Colonic mucosa (tissue), 4 donors: Measurements from ENCODE around the gene CCDC182. TPM values are rescaled to one million over a fixed set of nuclear protein-coding genes. Genes with fewer than 3 reads are reported as not detected.

ENCODE experiments used
- DNase-seq: peaks from one replicate; pipeline ENCODE4 v3.0.0-alpha.2; 2020
- H3K27ac ChIP-seq: fragments of 200-600 bp; one replicate; pipeline ENCODE4 v1.8.0; 2021
- H3K27me3 ChIP-seq: fragments of 200-600 bp; one replicate; pipeline ENCODE4 v1.8.0; 2021
- H3K36me3 ChIP-seq: fragments of 200-600 bp; one replicate; pipeline ENCODE4 v1.8.0; 2021
- H3K4me1 ChIP-seq: fragments of 200-600 bp; one replicate; pipeline ENCODE4 v1.8.0; 2021; ENCODE audit warnings: mild to moderate bottlenecking
- H3K4me3 ChIP-seq: fragments of 200-600 bp; one replicate; pipeline ENCODE4 v1.8.0; 2021
- H3K9ac ChIP-seq, 2 donors: one replicate each; pipeline ENCODE4 v1.7.0; 2013; ENCODE audit warnings: control low read depth in 2 of 2, low read depth in 2 of 2, low read length in 2 of 2
- H3K9me3 ChIP-seq: fragments of 200-600 bp; one replicate; pipeline ENCODE4 v1.8.0; 2021
- CTCF ChIP-seq: fragments of 200-600 bp; IDR thresholded peaks from one replicate; pipeline ENCODE4 v1.8.0; 2022; ENCODE audit warnings: antibody characterized with exemption, mild to moderate bottlenecking
- intact Hi-C: fragments of 100-400 bp; cut with DNase I; formaldehyde crosslinking; loops from one replicate; pipeline ENCODE4 v1.14.1; 2022
- total RNA-seq, 2 donors: library from RNA; stranded (reverse); fragmentation: NEBNext Ultra II Directional in 1 of 2; extraction: Animal tissue kit (Norgen Biotek cat#: 25700) in 1 of 2; gene quantifications; one replicate each; pipeline ENCODE4 v1.2.1, GENCODE V29; 2021
- donor health status: healthy.
- donor health status: DM: no; HTN: no; CAD: no.
- donor health status: DM: no; HTN: no; CAD: no.

CCDC182 gene
- total RNA-seq, 2 donors from 2014 or later = not detected

- H3K36me3 ChIP-seq = no peaks in the 10 kb centered on the region
- DNase-seq = no peak
- H3K4me1 ChIP-seq = no peaks in the 10 kb centered on the region
- no peak for TF ChIP-seq CTCF
- no peaks in the 10 kb centered on the region for H3K9me3 ChIP-seq
- H3K27me3 ChIP-seq = no peaks in the 10 kb centered on the region
- H3K9ac ChIP-seq = no peak overlapping the region
- H3K4me3 ChIP-seq = no peak overlapping the region
- no peak overlapping the region for H3K27ac ChIP-seq
- intact Hi-C loops = loop anchor here (5.0 to 10.0 kb wide), 3 partner anchors 140 to 612 kb away; no protein-coding TSS in a partner anchor
Measured at GRCh38 chr17:57744195-57745170, 616 bp downstream of the CCDC182 start.

GRCh38 chr17:57740235-57740528, 4.9 kb downstream of the CCDC182 start:
- Histone ChIP-seq H3K4me1 (no peaks in the 10 kb centered on the region), H3K9ac (no peak overlapping the region), H3K36me3 (no peaks in the 10 kb centered on the region), H3K9me3 (no peaks in the 10 kb centered on the region), H3K27me3 (no peaks in the 10 kb centered on the region), H3K4me3 (no peak overlapping the region), H3K27ac (no peak overlapping the region)
- intact Hi-C loops = loop anchor here (5.0 to 10.0 kb wide), 2 partner anchors 135 to 608 kb away; no protein-coding TSS in a partner anchor
- no peak for DNase-seq
- TF ChIP-seq CTCF = no peak

GRCh38 chr17:57739402-57740234, 5.5 kb downstream of the CCDC182 start:
- H3K9me3 ChIP-seq = no peaks in the 10 kb centered on the region
- no peaks in the 10 kb centered on the region for H3K27me3 ChIP-seq
- H3K4me1 ChIP-seq = no peaks in the 10 kb centered on the region
- TF ChIP-seq CTCF = peak; percentile 24
- H3K9ac ChIP-seq = no peak overlapping the region
- intact Hi-C loops = loop anchor here (5.0 to 10.0 kb wide), 2 partner anchors 135 to 607 kb away; no protein-coding TSS in a partner anchor
- H3K36me3 ChIP-seq = no peaks in the 10 kb centered on the region
- H3K4me3 ChIP-seq = no peak overlapping the region
- DNase-seq = peak; percentile 20
- no peak overlapping the region for H3K27ac ChIP-seq

- DNase-seq = no peak
- intact Hi-C loops = no loop called here
- no peaks in the 10 kb centered on the region for H3K4me1 ChIP-seq
- no peak for TF ChIP-seq CTCF
- no peaks in the 10 kb centered on the region for H3K27me3 ChIP-seq
- no peaks in the 10 kb centered on the region for H3K36me3 ChIP-seq
- no peak overlapping the region for H3K27ac ChIP-seq
- H3K4me3 ChIP-seq = no peak overlapping the region
- no peak overlapping the region for H3K9ac ChIP-seq
- H3K9me3 ChIP-seq = no peaks in the 10 kb centered on the region
Measured at GRCh38 chr17:57737450-57737849, 7.6 kb downstream of the CCDC182 start.

GRCh38 chr17:57735707-57736106, 9.4 kb downstream of the CCDC182 start:
- H3K9ac ChIP-seq = no peak overlapping the region
- intact Hi-C loops = no loop called here
- TF ChIP-seq CTCF = no peak
- no peak for DNase-seq
- H3K4me1 ChIP-seq = no peaks in the 10 kb centered on the region
- no peaks in the 10 kb centered on the region for H3K9me3 ChIP-seq
- H3K4me3 ChIP-seq = no peak overlapping the region
- H3K27me3 ChIP-seq = no peaks in the 10 kb centered on the region
- H3K27ac ChIP-seq = no peak overlapping the region
- no peaks in the 10 kb centered on the region for H3K36me3 ChIP-seq
